ENCODE results near the gene KCNK1.

The KCNK1 gene

DNA sequence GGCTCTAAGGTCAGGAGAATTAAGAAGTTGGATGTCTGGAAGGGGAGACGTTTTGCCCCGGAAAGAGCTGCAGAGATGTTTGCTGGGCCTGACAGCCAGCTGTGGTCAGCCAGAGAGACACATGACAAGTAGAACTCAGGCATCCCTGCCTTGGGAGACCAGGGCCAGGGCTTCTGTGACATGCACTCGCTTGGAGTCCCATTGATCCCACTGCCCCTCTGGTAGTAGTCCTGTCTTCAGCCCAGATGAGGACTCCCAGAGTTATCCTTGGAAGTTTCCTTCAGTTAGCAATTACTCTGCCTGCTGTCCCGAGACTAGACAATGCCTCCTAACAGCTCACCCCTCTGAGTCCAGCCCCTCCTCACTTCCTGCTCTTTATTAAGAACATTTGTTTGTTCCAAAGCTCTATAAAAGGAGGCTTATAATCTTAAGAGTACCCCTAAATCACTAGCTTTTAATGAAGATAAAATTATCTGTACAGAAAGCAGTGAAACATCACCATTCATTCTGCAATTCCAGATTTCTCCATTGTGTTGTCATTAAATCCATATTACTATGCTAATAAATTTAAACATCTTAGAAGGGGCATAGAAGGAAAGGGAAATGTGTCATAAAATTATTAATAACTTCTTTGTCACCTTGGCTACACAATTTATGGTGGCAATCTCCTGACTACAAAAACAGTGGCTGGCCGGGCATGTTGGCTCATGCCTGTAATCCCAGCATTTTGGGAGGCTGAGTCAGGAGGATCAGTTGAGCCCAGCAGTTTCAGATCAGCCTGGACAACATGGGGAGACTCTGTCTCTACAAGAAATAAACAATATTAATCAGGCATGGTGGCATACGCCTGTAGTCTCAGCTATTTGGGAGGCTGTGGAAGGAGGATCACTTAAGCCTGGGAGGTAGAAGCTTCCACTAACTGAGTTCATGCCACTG lies 94.2 kb downstream of the KCNK1 start:
- DNase-seq: no peak

DNA sequence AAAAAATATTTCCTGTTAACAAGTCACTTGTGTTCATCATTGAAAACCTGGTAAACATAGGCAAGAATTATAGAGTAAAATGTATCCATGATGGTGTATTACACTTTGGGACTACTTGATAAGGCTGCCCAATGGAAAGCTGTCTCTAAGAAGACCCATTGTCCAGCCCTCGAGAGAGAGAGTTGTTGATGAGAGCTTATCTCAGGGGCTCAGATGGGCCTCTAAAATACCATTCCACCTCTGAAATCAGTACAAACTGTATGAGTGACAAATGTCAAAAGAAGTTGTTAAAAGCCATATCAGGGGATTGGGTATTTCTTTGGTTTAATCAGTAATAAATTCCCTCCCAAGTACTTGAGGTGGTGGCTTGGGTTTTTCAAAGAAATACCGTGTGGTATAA lies 96.1 kb downstream of the KCNK1 start:
- DNase-seq: no peak

DNA sequence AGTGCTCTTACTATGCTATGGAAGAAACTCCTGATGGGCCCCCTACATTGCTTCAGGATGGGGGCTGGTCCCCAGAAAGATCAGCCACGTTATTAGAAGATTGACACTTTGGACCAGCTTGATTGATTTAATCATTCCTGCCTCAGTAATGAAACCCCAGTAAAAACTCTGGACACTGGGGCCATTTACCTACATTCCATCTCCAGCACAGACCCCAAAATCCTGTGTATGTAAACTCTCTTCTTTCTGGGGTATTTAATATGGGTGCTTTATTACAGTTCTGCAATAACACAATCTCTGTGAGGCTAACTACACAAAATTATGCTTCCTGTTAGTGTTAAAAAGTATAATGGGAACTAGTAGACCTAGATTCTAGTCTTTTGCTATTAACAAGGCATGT lies 96.6 kb downstream of the KCNK1 start:
- DNase-seq: no peak

DNA sequence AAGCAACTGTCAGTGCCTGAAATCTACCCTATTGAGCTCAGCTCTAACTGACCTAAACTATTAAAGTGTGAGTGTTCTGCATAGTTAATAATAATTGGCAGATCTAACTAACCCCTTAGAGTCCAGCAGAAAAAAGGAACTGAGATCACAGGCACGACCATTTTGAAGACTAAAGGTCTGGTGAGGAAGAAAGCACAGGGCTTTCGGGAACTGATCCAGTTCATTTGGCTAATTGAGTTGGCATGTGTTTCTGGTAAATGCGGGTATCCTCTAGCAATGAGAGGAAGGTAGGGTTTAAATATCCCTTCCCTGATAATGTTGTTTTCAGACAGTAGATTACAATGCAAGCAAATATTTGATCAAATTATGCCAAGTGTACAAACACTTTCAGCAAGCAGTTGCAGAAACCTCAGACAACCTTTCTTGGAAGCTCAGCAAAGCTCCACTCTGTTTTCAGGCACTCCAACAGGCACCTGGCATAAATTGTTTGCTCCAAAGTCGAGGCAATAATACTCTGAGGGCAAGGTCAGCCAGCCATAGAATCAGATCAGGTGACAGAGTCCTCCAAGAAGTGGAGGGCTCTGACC lies 100.8 kb downstream of the KCNK1 start:
- peak; percentile 52 for DNase-seq

DNA sequence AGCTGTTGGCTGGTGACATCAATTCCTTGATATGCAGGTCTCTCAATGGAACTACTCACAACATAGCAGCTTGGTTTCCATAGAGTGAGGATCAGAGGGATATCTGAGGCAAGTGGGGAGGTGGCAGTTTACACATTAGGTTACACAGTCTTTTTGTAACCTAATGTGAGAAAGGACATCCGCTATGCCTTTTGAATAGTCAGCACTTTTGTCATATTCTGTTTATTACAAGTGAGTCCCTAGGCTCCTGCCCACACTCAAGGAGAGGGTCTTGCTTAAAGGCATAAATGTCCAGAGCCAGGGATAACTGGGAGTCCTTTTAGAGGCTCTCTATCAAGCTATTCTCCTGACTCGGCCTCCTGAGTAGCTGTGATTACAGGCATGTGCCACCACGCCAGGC lies 104.2 kb downstream of the KCNK1 start:
- DNase-seq: no peak

DNA sequence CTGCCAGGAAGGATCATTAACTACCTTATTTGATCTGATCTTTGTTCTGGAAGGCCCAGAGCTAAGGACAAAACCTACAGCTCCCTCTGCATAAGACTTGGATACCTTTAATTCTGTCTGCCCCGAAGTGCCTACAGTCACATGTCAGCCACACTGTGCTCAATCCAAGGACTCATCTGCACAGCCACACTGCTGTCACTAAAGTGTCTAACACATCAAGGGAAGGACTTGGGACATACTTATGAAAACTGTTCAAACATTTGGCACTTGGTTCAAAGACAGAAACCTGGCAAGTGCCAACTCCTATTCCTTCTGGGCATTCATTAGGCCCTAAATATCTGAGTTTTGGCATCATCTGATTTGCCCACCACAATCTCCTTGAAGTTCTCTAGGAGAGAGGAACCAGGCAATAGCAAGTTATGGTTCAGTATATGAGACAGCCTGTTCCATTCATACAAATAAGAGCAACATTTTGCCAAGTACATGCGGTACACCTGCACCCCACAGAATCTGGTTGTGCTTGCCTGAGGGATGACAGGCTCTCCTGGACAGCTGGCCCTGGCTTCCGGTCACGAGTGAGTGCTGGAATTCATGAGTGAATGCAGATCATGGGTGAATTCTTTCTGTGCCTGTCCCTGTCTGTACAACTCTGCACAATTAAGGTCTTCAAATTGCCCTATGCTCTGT lies 105.9 kb downstream of the KCNK1 start:
- no peak for DNase-seq

DNA sequence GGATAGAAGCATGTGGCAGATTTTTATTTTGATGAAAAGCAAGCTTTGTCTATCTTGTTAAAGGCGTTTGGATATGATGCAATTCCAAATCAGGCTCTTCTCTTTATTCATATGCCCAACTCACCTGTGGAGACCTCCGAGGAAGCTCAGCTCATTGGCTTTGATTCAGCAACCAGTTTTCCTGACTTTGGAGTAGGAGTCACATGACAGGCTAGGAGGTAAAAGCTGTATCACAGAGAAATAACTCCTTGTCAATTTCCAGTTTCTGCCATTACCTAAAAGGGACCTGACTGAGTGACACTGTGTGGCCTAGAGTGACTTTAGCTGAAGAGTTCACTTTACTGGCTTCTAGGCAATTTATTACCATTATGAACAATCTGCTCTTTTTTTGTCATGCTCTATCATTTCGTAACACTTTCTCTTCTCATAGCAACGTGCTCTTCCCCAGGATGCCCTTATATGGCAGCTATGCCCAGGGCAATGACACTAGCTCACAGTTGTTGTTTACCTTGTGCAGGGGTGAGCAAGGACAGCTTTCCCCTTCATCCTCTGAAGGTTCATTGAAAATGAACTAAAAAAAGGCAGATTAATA lies 107.2 kb downstream of the KCNK1 start:
- no peak for DNase-seq

Data from NCI-H1105 (cell line).